ENCODE data around the gene STK4.

STK4 gene

DNA sequence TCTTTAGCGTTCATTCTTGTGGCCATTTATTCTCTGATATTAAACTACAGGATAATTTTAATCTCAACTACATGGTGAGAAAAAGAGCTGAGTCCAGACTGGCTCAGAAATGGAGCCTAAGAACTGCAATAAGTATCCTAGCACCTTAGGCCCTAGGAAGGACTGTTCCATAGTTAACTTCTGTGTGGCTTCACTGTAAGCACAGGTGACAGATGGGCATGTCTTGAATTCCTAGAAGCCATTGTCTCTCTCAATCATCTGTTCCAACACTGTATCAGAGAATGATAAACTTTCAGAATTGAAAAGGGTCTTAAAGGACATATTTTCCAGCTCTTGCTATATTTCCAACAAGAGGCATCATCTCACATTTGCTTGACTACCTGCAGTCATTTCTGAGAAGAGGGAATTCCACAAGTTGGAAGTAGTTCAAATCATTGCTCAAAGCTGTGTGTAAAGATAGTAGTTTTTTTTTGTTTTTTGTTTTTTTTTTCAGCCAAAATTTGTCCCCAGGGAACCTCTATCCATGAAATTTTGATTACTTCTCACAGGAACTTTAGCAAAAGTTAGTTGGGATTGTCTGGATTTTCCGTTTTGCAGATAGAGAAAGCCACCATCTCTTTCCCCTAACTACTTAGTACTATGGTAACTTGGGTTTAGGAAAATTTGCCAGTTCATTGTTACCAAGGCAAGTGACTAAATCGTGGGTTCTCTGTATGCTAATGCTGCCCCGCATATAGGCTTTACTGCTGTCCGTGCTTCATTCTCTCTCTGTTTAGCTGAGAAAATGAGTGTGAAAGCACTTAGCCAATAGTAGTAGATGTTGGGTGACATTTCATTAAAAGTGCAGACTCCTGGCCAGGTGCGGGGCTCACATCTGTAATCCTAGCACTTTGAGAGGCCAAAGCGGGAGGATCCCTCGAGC is 87.4 kb downstream of the STK4 start:
- no peak for TF ChIP-seq ZFX (IDR thresholded peaks at IDR 0.05; ENCODE audit: borderline replicate concordance)
- TF ChIP-seq, protein P1, sequence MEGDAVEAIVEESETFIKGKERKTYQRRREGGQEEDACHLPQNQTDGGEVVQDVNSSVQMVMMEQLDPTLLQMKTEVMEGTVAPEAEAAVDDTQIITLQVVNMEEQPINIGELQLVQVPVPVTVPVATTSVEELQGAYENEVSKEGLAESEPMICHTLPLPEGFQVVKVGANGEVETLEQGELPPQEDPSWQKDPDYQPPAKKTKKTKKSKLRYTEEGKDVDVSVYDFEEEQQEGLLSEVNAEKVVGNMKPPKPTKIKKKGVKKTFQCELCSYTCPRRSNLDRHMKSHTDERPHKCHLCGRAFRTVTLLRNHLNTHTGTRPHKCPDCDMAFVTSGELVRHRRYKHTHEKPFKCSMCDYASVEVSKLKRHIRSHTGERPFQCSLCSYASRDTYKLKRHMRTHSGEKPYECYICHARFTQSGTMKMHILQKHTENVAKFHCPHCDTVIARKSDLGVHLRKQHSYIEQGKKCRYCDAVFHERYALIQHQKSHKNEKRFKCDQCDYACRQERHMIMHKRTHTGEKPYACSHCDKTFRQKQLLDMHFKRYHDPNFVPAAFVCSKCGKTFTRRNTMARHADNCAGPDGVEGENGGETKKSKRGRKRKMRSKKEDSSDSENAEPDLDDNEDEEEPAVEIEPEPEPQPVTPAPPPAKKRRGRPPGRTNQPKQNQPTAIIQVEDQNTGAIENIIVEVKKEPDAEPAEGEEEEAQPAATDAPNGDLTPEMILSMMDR (IDR thresholded peaks at IDR 0.05) = no peak
- H3K27ac ChIP-seq = no peak overlapping the region

DNA sequence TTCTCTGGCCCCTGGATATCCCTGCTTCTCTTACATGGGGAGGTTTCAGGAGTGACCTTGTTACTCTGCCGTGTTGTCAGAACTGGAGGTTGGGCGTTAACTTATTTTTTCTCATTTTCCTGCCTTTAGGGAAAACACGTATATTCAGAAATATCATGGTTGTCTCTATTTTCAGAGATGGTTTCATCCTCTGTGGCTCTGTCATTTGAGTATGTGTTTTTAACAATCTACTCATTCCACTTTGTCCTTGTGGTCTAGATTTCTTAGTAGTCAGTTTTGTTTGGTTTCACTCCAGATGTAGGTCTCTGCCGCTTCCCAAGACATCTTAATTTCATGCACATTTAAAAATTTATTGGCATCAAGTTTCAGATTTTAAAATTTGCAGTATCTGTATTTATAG is 88.7 kb downstream of the STK4 start:
- no peak overlapping the region for H3K27ac ChIP-seq
- TF ChIP-seq, protein P1 (IDR thresholded peaks at IDR 0.05) = no peak
- no peak for TF ChIP-seq ZFX (IDR thresholded peaks at IDR 0.05; ENCODE audit: borderline replicate concordance)

DNA sequence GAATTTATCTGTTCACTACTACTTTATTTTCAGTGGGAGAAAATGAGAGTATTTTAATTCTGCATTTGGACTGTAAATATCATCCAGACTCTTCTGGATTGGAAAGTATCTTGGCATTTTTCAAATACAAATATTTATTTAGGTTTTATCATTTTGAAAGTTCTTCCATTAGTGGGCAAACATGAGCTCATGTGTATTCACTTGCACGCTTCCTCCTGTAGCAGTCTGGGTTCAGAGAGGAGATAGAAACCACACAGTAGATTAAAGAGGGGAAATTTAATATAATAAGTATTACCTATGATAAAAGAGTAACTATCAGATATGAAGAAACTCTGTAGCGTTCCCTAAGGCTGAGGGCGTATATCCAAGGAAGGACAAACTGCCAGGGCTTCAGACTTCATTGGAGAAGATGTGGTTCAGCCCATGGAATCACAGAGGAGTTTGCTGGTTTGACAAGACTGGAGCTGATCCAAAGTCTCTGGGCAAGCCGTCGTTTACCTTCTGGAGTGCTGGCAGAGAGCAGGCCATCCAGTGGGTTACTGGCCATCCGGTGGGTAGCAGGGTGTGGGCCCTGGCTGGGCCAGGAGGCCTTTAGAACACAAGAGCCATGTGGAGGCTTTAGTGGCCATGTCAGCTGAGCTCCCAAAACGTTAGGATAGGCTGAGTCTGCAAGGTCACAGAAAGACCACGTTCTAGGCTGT is 90.3 kb downstream of the STK4 start:
- TF ChIP-seq, protein P1 (IDR thresholded peaks at IDR 0.05) = no peak
- TF ChIP-seq ZFX (IDR thresholded peaks at IDR 0.05; ENCODE audit: borderline replicate concordance) = no peak
- H3K27ac ChIP-seq = 0 out of 2 replicates have a peak overlapping the region, but pooled peaks have one; percentile 10

DNA sequence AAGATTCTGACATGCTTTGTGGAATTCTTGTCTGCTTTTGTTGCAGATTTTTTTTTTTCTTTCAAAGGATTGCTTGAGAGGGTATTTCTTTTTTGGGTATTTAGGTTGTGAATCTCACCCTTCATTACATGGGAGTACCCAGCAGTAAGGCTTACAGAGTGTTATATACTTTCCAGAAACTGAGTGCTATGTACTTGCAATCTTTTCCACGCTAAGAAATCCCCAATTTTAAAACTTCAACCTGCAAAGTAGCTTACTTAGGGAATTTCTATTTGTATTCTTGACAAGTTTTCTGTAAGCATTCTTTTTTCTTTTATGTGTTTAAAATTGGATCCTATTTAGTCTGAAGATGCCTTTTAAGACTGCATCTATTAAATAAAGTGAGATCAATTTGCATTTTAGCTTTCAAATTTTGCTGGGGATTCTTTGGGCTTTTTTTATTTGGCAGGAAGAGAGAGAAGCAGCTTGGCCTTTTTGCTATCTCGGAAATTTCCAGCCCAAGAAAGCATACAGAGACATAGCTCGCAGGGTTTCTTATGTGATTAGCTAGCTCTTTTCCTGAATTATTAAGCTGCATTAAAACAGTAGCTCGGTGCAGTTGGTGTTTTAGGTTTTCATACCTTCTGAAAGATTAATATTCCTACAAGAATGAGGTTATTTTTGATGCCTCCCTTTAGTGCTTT is 92.0 kb downstream of the STK4 start:
- TF ChIP-seq, protein P1 (IDR thresholded peaks at IDR 0.05) = no peak
- no peak for TF ChIP-seq ZFX (IDR thresholded peaks at IDR 0.05; ENCODE audit: borderline replicate concordance)
- H3K27ac ChIP-seq = no peak overlapping the region

DNA sequence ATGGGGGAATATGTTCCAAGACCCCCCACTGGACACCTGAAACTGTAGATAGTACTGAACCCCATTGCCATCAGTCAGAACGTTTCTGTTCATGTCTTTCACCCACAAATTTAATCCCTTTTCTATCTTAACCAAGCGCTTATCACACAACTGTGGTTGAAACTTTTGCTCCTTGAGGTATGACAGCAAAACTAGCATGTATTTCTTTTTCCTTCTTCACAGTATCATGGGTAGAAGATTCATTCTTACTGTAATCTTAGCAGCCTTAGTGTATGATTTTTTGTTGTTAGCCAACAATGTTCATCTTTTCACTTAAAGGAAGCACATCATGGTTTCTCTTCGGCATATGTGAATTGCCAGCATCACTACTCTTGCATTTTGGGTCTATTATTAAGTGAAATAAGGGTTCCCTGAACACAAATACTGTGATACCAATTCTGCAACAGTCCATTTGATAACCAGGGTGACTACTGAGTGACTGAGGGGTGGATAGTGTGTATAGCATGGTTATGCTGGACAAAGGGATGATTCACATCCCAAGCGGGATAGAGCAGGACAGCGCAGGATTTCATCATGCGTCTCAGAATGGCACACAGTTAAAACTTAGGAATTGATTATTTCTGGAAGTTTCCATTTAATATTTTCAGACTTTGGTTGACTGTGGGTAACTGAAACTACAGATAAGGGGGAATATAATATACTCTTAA is 92.9 kb downstream of the STK4 start:
- no peak overlapping the region for H3K27ac ChIP-seq
- TF ChIP-seq, protein P1 (IDR thresholded peaks at IDR 0.05) = no peak
- TF ChIP-seq ZFX (IDR thresholded peaks at IDR 0.05; ENCODE audit: borderline replicate concordance) = no peak

DNA sequence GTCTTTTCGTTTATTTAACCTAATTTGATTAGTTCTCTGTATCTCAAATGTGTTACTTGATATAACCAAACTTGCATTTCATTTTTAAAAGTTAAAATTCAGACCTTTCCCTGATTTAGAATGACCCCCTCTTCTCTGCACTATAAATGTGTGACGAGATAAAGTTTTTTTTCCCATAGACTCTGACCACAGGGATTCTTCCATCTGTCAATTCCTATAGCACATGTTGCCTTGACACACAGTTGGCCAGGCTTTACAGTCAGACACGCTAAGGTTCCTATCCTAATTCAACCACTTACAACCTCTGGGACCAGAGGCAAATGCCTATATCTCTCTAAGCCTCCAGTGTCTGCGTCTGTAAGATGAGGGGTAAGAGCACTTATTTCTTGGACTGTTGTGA is 94.0 kb downstream of the STK4 start:
- TF ChIP-seq, protein P1 (IDR thresholded peaks at IDR 0.05) = no peak
- no peak overlapping the region for H3K27ac ChIP-seq
